Measurements from ENCODE around the gene DNAH12. TPM values are rescaled to one million over a fixed set of nuclear protein-coding genes. Genes with fewer than 3 reads are reported as not detected.

Gene DNAH12
- 0.54 TPM in 1 of 2 replicates, not detected in the other for total RNA-seq (2014; rRNA removed; shearing (Covaris generic))
- 0.11 TPM in 1 of 2 replicates, not detected in the other for polyA plus RNA-seq (2016; fragmentation: Nextera tagmentation; extraction: Ambion mirVana)

- Histone ChIP-seq H3K4me1 (ENCODE audit: insufficient read depth) (0 out of 2 replicates have a peak, but pooled peaks cover 7% of the 10 kb centered on the region), H3K27ac (no peak within 1 kb of the TSS), H3K79me2 (ENCODE audit: insufficient read depth) (no peaks in the 10 kb centered on the region), H3K27me3 (replicated peaks; ENCODE audit: insufficient read depth) (no peaks in the 10 kb centered on the region), H3K36me3 (ENCODE audit: low read depth) (no peaks in the 10 kb centered on the region), H3K9me3 (ENCODE audit: low read depth) (no peaks in the 10 kb centered on the region), H3K4me2 (ENCODE audit: unreplicated experiment) (peak within 1 kb of the TSS; percentile 75), H3F3A (ENCODE audit: insufficient read depth) (no peaks in the 10 kb centered on the region), H2AFZ (peak within 1 kb of the TSS; percentile 63), H3K9ac (no peak within 1 kb of the TSS), H4K20me1 (ENCODE audit: insufficient read depth) (no peaks in the 10 kb centered on the region), H3K9me2 (ENCODE audit: insufficient read depth) (no peaks in the 10 kb centered on the region), H3K4me3 (peak within 1 kb of the TSS; percentile 52)
- TF ChIP-seq EZH2 (IDR thresholded peaks at IDR 0.05; ENCODE audit: insufficient read depth, poor library complexity, severe bottlenecking) (no peak), EZH2phosphoT487 (IDR thresholded peaks at IDR 0.05; ENCODE audit: insufficient read depth, low read depth) (no peak)
- 11 to 12% methylated on average over 20 of the region's 20 CpGs for WGBS, 2 experiments (ENCODE audit: low coverage in 1 of 2, low lambda C conversion rate in 2 of 2, missing lambda C conversion rate in 2 of 2)
- in situ Hi-C loops (cut with MboI), result no loop called here
- DNase-seq, result peak; percentile 42
These were observed at the start of gene DNAH12 for GRCh38 chr3:57544181-57545125. Gene DNAH12 (minus strand): TSS chr3:57544344. CDS start chr3:57542870, 1,474 bp downstream.

GRCh38 chr3:57592306-57592705, 48.2 kb upstream of the DNAH12 start:
- WGBS, 2 experiments (ENCODE audit: low coverage in 1 of 2, low lambda C conversion rate in 2 of 2, missing lambda C conversion rate in 2 of 2), result 35 to 39% methylated on average over 6 of the region's 6 CpGs
- Histone ChIP-seq H3K9me3 (ENCODE audit: low read depth) (no peaks in the 10 kb centered on the region), H3K4me3 (peak overlapping the region; percentile 98), H3F3A (ENCODE audit: insufficient read depth) (peaks cover 67% of the 10 kb centered on the region), H3K4me1 (ENCODE audit: insufficient read depth) (peaks cover 51% of the 10 kb centered on the region), H3K27ac (peak overlapping the region; percentile 44; the same call in 1 of the 2 replicates), H3K9me2 (ENCODE audit: insufficient read depth) (no peaks in the 10 kb centered on the region), H3K4me2 (ENCODE audit: unreplicated experiment) (peak overlapping the region; percentile 91), H3K27me3 (replicated peaks; ENCODE audit: insufficient read depth) (no peaks in the 10 kb centered on the region), H3K9ac (peak overlapping the region; percentile 100; the same call in 1 of the 2 replicates), H3K79me2 (ENCODE audit: insufficient read depth) (peaks cover 98% of the 10 kb centered on the region), H3K36me3 (ENCODE audit: low read depth) (peaks cover 15% of the 10 kb centered on the region; the same call in 1 of the 2 replicates), H4K20me1 (ENCODE audit: insufficient read depth) (peaks cover 66% of the 10 kb centered on the region; the same call in 1 of the 2 replicates), H2AFZ (no peak overlapping the region)
- peak; percentile 27 for DNase-seq
- in situ Hi-C loops (cut with MboI), result no loop called here
- TF ChIP-seq EZH2 (IDR thresholded peaks at IDR 0.05; ENCODE audit: insufficient read depth, poor library complexity, severe bottlenecking) (no peak), EZH2phosphoT487 (IDR thresholded peaks at IDR 0.05; ENCODE audit: insufficient read depth, low read depth) (no peak)

- H4K20me1 ChIP-seq (ENCODE audit: insufficient read depth), result peaks cover 65% of the 10 kb centered on the region
- H2AFZ ChIP-seq, result no peak overlapping the region
- H3K4me1 ChIP-seq (ENCODE audit: insufficient read depth), result peaks cover 52% of the 10 kb centered on the region
- no peaks in the 10 kb centered on the region for H3K9me3 ChIP-seq (ENCODE audit: low read depth)
- peaks cover 16% of the 10 kb centered on the region for H3K36me3 ChIP-seq (ENCODE audit: low read depth)
- H3F3A ChIP-seq (ENCODE audit: insufficient read depth), result peaks cover 62% of the 10 kb centered on the region
- H3K9ac ChIP-seq, result no peak overlapping the region; the same call in 1 of the 2 replicates
- H3K27me3 ChIP-seq (replicated peaks; ENCODE audit: insufficient read depth), result no peaks in the 10 kb centered on the region
- 55 to 57% methylated on average over 2 of the region's 2 CpGs for WGBS, 2 experiments (ENCODE audit: low coverage in 1 of 2, low lambda C conversion rate in 2 of 2, missing lambda C conversion rate in 2 of 2)
- H3K4me2 ChIP-seq (ENCODE audit: unreplicated experiment), result peak overlapping the region; percentile 4
- no peaks in the 10 kb centered on the region for H3K9me2 ChIP-seq (ENCODE audit: insufficient read depth)
- peaks cover 100% of the 10 kb centered on the region for H3K79me2 ChIP-seq (ENCODE audit: insufficient read depth)
- no peak overlapping the region for H3K4me3 ChIP-seq
- in situ Hi-C loops (cut with MboI), result no loop called here
- H3K27ac ChIP-seq, result peak overlapping the region; percentile 23; the same call in 1 of the 2 replicates
- TF ChIP-seq EZH2phosphoT487 (IDR thresholded peaks at IDR 0.05; ENCODE audit: insufficient read depth, low read depth) (no peak), EZH2 (IDR thresholded peaks at IDR 0.05; ENCODE audit: insufficient read depth, poor library complexity, severe bottlenecking) (no peak)
- no peak for DNase-seq
These were observed 43.8 kb upstream of the DNAH12 start for GRCh38 chr3:57587905-57588304.

GRCh38 chr3:57586778-57587177, 42.6 kb upstream of the DNAH12 start:
- no peak overlapping the region for H3K27ac ChIP-seq
- 79 to 83% methylated on average over 6 of the region's 6 CpGs for WGBS, 2 experiments (ENCODE audit: low coverage in 1 of 2, low lambda C conversion rate in 2 of 2, missing lambda C conversion rate in 2 of 2)

More at GRCh38 chr3:57586778-57587177, 42.6 kb upstream of the DNAH12 start:
- no peak for DNase-seq
- H3K27me3 ChIP-seq (replicated peaks; ENCODE audit: insufficient read depth), result no peaks in the 10 kb centered on the region
- H3K9me2 ChIP-seq (ENCODE audit: insufficient read depth), result no peaks in the 10 kb centered on the region
- in situ Hi-C loops (cut with MboI), result no loop called here
- H3K36me3 ChIP-seq (ENCODE audit: low read depth), result peaks cover 27% of the 10 kb centered on the region
- no peak overlapping the region for H3K4me2 ChIP-seq (ENCODE audit: unreplicated experiment)
- peaks cover 56% of the 10 kb centered on the region for H4K20me1 ChIP-seq (ENCODE audit: insufficient read depth)
- H3K4me3 ChIP-seq, result no peak overlapping the region
- no peaks in the 10 kb centered on the region for H3K9me3 ChIP-seq (ENCODE audit: low read depth)
- H3K9ac ChIP-seq, result no peak overlapping the region
- peaks cover 100% of the 10 kb centered on the region for H3K79me2 ChIP-seq (ENCODE audit: insufficient read depth)
- H3F3A ChIP-seq (ENCODE audit: insufficient read depth), result peaks cover 55% of the 10 kb centered on the region
- H2AFZ ChIP-seq, result no peak overlapping the region
- TF ChIP-seq EZH2phosphoT487 (IDR thresholded peaks at IDR 0.05; ENCODE audit: insufficient read depth, low read depth) (no peak), EZH2 (IDR thresholded peaks at IDR 0.05; ENCODE audit: insufficient read depth, poor library complexity, severe bottlenecking) (no peak)
- peaks cover 44% of the 10 kb centered on the region for H3K4me1 ChIP-seq (ENCODE audit: insufficient read depth)
